Endothelial cell of umbilical vein (primary cell): Measurements from ENCODE around the gene EML6. TPM values are rescaled to one million over a fixed set of nuclear protein-coding genes. Genes with fewer than 3 reads are reported as not detected.

Experiments used
- BruUV-seq: library from RNA; stranded (reverse); fragments of 400-500 nt; replicated peaks from 2 replicates; lab custom pipeline; 2021; lab: Mats Ljungman, UMichigan
- CTCF ChIA-PET: fragments of 300-600, 350-600 bp; sonication (Branson Sonifier 250); formaldehyde crosslinking; loops from one replicate; lab custom pipeline; 2021; ENCODE audit warnings: antibody characterized with exemption, inconsistent platforms; lab: Charles Lee
- POLR2A ChIA-PET: fragments of 300-600, 350-600 bp; sonication (Branson Sonifier 250); formaldehyde crosslinking; loops from one replicate; lab custom pipeline; 2021; ENCODE audit warnings: antibody characterized with exemption, inconsistent platforms; lab: Charles Lee
- DNase-seq: peaks from one replicate; pipeline ENCODE4 v3.0.0-alpha.2; 2011; ENCODE audit warnings: low read depth, low spot score
- FAIRE-seq: peaks from 2 replicates; lab custom pipeline; 2011; peaks lifted over from hg19 to GRCh38; lab: Jason Lieb, UNC
- H2AFZ ChIP-seq: 2 replicates; pipeline ENCODE4 v1.6.0; 2012; ENCODE audit warnings: low read depth, low read length, control low read depth, inconsistent platforms
- H3K27ac ChIP-seq: 2 replicates; pipeline ENCODE4 v1.5.1; 2011; ENCODE audit warnings: low read depth, mild to moderate bottlenecking, control low read depth, low read length, moderate library complexity; ENCODE audit not compliant: insufficient read depth
- H3K27me3 ChIP-seq, 2 experiments: 2 replicates each; pipeline versions ENCODE4 v1.6.0 to v1.6.1; 2011; ENCODE audit warnings: low read length in 2 of 2, mixed read lengths in 1 of 2; ENCODE audit not compliant: control insufficient read depth in 2 of 2, insufficient read depth in 2 of 2
- H3K36me3 ChIP-seq, 2 experiments: 2 replicates in 1 of 2; 3 replicates in 1 of 2; pipeline ENCODE4 v1.5.1; 2011; ENCODE audit warnings: low read length in 2 of 2, mild to moderate bottlenecking in 1 of 2, moderate library complexity in 1 of 2; ENCODE audit not compliant: control insufficient read depth in 2 of 2, insufficient read depth in 2 of 2; ENCODE audit errors: extremely low read depth in 1 of 2
- H3K4me1 ChIP-seq: 3 replicates; pipeline ENCODE4 v1.5.1; 2011; ENCODE audit warnings: mild to moderate bottlenecking, low read length; ENCODE audit not compliant: control insufficient read depth, insufficient read depth; ENCODE audit errors: extremely low read depth
- H3K4me2 ChIP-seq: 2 replicates; pipeline ENCODE4 v1.6.1; 2011; ENCODE audit warnings: low read length, control low read depth, mixed read lengths; ENCODE audit not compliant: insufficient read depth
- H3K4me3 ChIP-seq, 3 experiments: fragments of 200-600 bp in 1 of 3; sonication (generic), shearing (Covaris generic) in 1 of 3; replicated peaks in 1 of 3; 2 replicates each; pipeline ENCODE4 v1.5.1; 2011 to 2016; ENCODE audit warnings: control low read depth in 3 of 3, low read length in 3 of 3, mild to moderate bottlenecking in 2 of 3, inconsistent platforms in 1 of 3, low read depth in 1 of 3, moderate library complexity in 1 of 3; ENCODE audit not compliant: insufficient read depth in 1 of 3
- H3K79me2 ChIP-seq: 2 replicates; pipeline ENCODE4 v1.6.0; 2012; ENCODE audit warnings: low read length, inconsistent platforms; ENCODE audit not compliant: control insufficient read depth, insufficient read depth
- H3K9ac ChIP-seq: replicated peaks from 2 replicates; pipeline ENCODE3; 2011; ENCODE audit warnings: low read length, control low read depth; ENCODE audit not compliant: insufficient read depth; ENCODE audit errors: extremely low read depth
- H3K9me1 ChIP-seq: replicated peaks from 3 replicates; pipeline ENCODE4 v1.6.0; 2011; ENCODE audit warnings: mild to moderate bottlenecking, low read length; ENCODE audit not compliant: control insufficient read depth, insufficient read depth; ENCODE audit errors: extremely low read depth
- H3K9me3 ChIP-seq: replicated peaks from 2 replicates; pipeline ENCODE4 v1.5.1; 2012; ENCODE audit warnings: low read length, inconsistent platforms; ENCODE audit not compliant: control insufficient read depth, insufficient read depth
- H4K20me1 ChIP-seq: replicated peaks from 2 replicates; pipeline ENCODE3; 2011; ENCODE audit warnings: mild to moderate bottlenecking, low read length; ENCODE audit not compliant: control insufficient read depth, insufficient read depth; ENCODE audit errors: extremely low read depth
- CTCF ChIP-seq, 2 donors: IDR thresholded peaks; 1 replicate in 1 of 2; 2 replicates in 1 of 2; pipeline ENCODE4 v1.5.1; 2011; ENCODE audit warnings: low read length in 2 of 2, mild to moderate bottlenecking in 2 of 2, moderate library complexity in 2 of 2, control low read depth in 1 of 2, inconsistent platforms in 1 of 2, low read depth in 1 of 2; ENCODE audit not compliant: insufficient read depth in 1 of 2; ENCODE audit errors: extremely low read depth in 1 of 2
- EZH2 ChIP-seq: IDR thresholded peaks from 2 replicates; pipeline ENCODE4 v1.6.1; 2012; ENCODE audit warnings: borderline replicate concordance, low read depth, mild to moderate bottlenecking, moderate library complexity, low read length, inconsistent platforms; ENCODE audit not compliant: severe bottlenecking
- GATA2 ChIP-seq: IDR thresholded peaks from 2 replicates; pipeline ENCODE4 v1.7.0; 2011; ENCODE audit warnings: low read depth, mild to moderate bottlenecking, moderate library complexity, mixed read lengths, low read length; ENCODE audit not compliant: insufficient read length, insufficient read depth
- JUN ChIP-seq: IDR thresholded peaks from 2 replicates; pipeline ENCODE4 v1.6.1; 2011; ENCODE audit warnings: borderline replicate concordance, low read depth; ENCODE audit not compliant: insufficient read length, insufficient read depth
- MYC ChIP-seq: IDR thresholded peaks from one replicate; pipeline ENCODE4 v1.6.1; 2011; ENCODE audit warnings: mild to moderate bottlenecking, low read depth, low read length
- POLR2A ChIP-seq: IDR thresholded peaks from 2 replicates; pipeline ENCODE4 v1.6.1; 2012; ENCODE audit warnings: low read depth, mild to moderate bottlenecking, control low read depth, low read length
- POLR2AphosphoS5 ChIP-seq: IDR thresholded peaks from 2 replicates; pipeline ENCODE4 v1.6.1; 2012; ENCODE audit warnings: low read depth, mild to moderate bottlenecking, control low read depth, low read length, moderate library complexity; ENCODE audit not compliant: insufficient read depth
- dilution Hi-C: fragments of 300-500 bp; cut with MboI; formaldehyde crosslinking; loops from one replicate; pipeline ENCODE4 v1.15.0; 2019; ENCODE audit warnings: low sequenced_read_pairs; ENCODE audit not compliant: extremely low pct_ligation_motif_present
- intact Hi-C: fragments of 100-400 bp; cut with micrococcal nuclease; formaldehyde crosslinking; loops from one replicate; pipeline ENCODE4 v1.10.0; 2022
- polyA plus RNA-seq, 4 experiments: library from polyadenylated mRNA; depleted of rRNA in 3 of 4; stranded (reverse) in 3 of 4; unstranded in 1 of 4; fragments of >200 nt; gene quantifications; 2 replicates each; pipeline versions ENCODE4 v1.2.1 to v1.2.3, GENCODE V29; 2011 to 2012; ENCODE audit warnings: missing spikeins in 1 of 4
- total RNA-seq: library from RNA; stranded (reverse); gene quantifications from 2 replicates; pipeline ENCODE4 v1.2.3, GENCODE V29; 2021

Gene EML6
- total and polyA plus RNA-seq, 2 donors (not counting 3 experiments of a cell fraction or from before 2014, with no cell fraction given), result 0.79 to 2.1 TPM

GRCh38 chr2:54768772-54769428 is 45.4 kb downstream of the EML6 start:
- H3K79me2 ChIP-seq, result no peaks in the 10 kb centered on the region
- intact Hi-C loops (loop anchor here (10.0 kb wide), 1 partner anchor 406 kb away; no protein-coding TSS in a partner anchor), dilution Hi-C loops (no loop called here)
- DNase-seq (peak; percentile 6), FAIRE-seq (no peak)
- no peak overlapping the region for H3K27ac ChIP-seq
- no peaks in the 10 kb centered on the region for H3K9me1 ChIP-seq
- no peak overlapping the region for H2AFZ ChIP-seq
- H3K9me3 ChIP-seq, result no peaks in the 10 kb centered on the region
- H3K4me3 ChIP-seq, result no peak overlapping the region
- no peak overlapping the region for H3K4me2 ChIP-seq
- TF ChIP-seq GATA2 (no peak), MYC (no peak), EZH2 (no peak), JUN (no peak), CTCF (IDR thresholded peaks at IDR 0.05; ENCODE audit: extremely low read depth in 1 of 2, insufficient read depth in 1 of 2, low read depth in 1 of 2, low read length in 2 of 2) (no peak), POLR2A (no peak), POLR2AphosphoS5 (no peak)
- H3K27me3 ChIP-seq, result no peaks in the 10 kb centered on the region
- no peak overlapping the region for H3K9ac ChIP-seq
- no TSS peak for BruUV-seq
- H3K4me1 ChIP-seq, result peaks cover 31% of the 10 kb centered on the region
- ChIA-PET POLR2A (no interaction called here), CTCF (interaction anchor here (1.2 kb wide), 1 partner anchor 70 kb away, joined by 3 read pairs; no protein-coding TSS in a partner anchor)
- no peaks in the 10 kb centered on the region for H4K20me1 ChIP-seq
- no peaks in the 10 kb centered on the region for H3K36me3 ChIP-seq
